ENCODE measurements around the gene FAM131C. TPM values are rescaled to one million over a fixed set of nuclear protein-coding genes. Genes with fewer than 3 reads are reported as not detected.

The FAM131C gene
- total RNA-seq, 1 experiment from 2014 or later: 0.41 TPM

DNA sequence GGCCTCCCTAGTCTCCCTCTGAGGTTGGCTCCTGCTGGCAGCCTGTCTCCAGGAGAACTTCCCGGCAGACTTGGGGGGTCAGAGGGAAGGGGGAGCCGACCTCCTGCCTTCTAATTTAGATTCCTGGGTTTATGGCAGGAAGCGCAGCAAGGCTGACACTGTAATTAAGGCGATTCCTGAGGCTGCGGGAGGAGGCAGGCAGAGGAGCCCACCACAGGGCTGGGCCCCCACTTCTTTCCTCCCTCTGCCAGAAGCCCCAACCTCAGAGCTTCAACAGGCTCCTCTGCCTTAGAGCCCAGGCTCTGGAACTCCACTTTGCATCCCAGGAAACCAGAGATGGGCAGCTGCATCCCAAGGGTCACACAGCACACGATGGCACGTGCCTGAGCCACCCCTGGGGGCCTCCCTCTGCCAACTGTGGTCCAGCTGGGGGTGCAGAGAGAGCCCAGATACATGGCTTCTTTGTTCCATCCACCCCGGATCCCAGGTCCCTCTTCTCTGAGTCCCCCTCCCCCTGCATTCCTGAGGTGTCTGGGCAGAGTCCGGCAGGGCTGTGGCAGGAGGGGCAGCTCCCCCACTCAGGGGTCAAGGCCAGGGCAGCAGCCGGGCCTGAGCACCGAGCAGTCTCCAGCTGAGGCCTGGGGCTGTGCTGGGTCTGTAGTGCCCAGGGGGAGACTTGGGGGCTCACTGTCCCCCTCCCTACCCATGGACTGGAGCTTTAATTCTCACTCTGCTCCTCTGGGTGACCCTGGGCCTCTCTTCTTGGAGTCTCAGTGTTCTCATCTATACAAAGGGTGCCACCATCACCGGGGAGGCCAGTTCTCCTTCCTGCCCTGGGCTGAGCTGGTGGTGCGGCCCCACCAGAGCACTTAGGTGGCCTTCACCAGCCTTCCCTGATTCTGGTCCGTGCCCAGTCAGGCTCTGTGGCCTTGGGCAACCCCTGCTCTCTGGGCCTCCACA is 39.4 kb upstream of the FAM131C start:
- intact Hi-C loops (cut with micrococcal nuclease; ENCODE audit: unreplicated experiment): loop anchor here (2.0 kb wide), 1 partner anchor 30 kb away; no protein-coding TSS in a partner anchor
- H3K36me3 ChIP-seq (ENCODE audit: control insufficient read depth, insufficient read depth, low read length): no peaks in the 10 kb centered on the region
- DNase-seq: peak; percentile 30 to 52
- TF ChIP-seq, protein P1, sequence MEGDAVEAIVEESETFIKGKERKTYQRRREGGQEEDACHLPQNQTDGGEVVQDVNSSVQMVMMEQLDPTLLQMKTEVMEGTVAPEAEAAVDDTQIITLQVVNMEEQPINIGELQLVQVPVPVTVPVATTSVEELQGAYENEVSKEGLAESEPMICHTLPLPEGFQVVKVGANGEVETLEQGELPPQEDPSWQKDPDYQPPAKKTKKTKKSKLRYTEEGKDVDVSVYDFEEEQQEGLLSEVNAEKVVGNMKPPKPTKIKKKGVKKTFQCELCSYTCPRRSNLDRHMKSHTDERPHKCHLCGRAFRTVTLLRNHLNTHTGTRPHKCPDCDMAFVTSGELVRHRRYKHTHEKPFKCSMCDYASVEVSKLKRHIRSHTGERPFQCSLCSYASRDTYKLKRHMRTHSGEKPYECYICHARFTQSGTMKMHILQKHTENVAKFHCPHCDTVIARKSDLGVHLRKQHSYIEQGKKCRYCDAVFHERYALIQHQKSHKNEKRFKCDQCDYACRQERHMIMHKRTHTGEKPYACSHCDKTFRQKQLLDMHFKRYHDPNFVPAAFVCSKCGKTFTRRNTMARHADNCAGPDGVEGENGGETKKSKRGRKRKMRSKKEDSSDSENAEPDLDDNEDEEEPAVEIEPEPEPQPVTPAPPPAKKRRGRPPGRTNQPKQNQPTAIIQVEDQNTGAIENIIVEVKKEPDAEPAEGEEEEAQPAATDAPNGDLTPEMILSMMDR (IDR thresholded peaks at IDR 0.05; ENCODE audit: insufficient read depth in 1 of 2, low read depth in 1 of 2, low read length in 1 of 2, severe bottlenecking in 1 of 2, unreplicated experiment in 1 of 2): no peak
- ChIA-PET CTCF (interaction anchor here (1.1 kb wide), 2 partner anchors 30 to 40 kb away, joined by 3 to 4 read pairs; partner anchors contain the start of gene FAM131C), POLR2A (no interaction called here)
- Mint-ChIP-seq H3K27ac (ENCODE audit: unreplicated experiment) (no peak overlapping the region), H3K36me3 (ENCODE audit: insufficient read depth, unreplicated experiment) (no peaks in the 10 kb centered on the region), H3K9me3 (ENCODE audit: unreplicated experiment) (peaks cover 5% of the 10 kb centered on the region), H3K4me3 (ENCODE audit: unreplicated experiment) (no peak overlapping the region), H3K4me1 (ENCODE audit: low read depth, unreplicated experiment) (no peaks in the 10 kb centered on the region), H3K27me3 (ENCODE audit: insufficient read depth, unreplicated experiment) (no peaks in the 10 kb centered on the region)
- H3K4me1 ChIP-seq: peaks cover 8% of the 10 kb centered on the region; the same call in 1 of the 2 replicates
- peaks cover 8% of the 10 kb centered on the region; the same call in 1 of the 2 replicates for H3K9me3 ChIP-seq
- H3K4me3 ChIP-seq (ENCODE audit: low read depth, low read length): no peak overlapping the region
- no TSS peak for BruUV-seq (replicated peaks)
- H3K27me3 ChIP-seq (replicated peaks; ENCODE audit: control insufficient read depth, insufficient read depth, low read length): no peaks in the 10 kb centered on the region

DNA sequence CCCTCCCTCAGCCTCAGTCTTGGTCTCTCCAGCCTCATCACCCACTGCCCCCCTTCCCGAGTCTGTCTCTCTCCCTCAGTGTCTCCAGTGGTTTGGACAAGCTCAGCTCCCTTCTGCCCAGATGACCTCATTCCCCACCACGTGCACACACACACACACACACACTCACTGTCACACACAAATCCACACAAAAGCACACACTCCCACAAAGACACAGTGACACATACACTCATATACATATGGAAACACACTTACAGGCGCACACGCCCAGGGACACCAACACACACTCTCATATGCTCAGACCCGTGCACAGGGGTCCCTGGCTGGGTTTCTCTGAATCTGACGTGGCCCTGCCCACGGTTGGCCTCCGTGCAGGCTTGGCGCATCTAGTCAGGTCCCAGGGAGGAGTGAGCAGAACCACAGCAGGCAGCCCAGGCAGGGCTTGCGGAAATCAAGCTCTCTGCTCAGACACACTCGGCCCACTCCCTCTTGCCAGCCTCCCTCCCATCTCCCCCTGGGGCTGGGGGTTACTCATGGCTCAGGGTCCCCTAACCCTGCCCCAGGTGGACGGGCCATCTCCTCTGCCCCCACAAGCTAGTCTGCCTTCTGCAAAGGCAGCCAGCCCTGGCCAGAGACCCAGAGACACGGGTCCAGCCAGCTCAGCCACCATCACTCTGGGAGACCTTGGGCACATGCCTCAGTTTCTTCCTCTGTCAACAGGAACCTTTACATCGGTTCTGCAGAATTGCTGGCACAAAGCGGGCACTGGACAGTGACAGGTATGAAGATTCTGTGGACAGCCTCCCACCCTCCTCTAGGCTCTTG is 38.5 kb upstream of the FAM131C start:
- TF ChIP-seq, protein P1 (IDR thresholded peaks at IDR 0.05; ENCODE audit: insufficient read depth in 1 of 2, low read depth in 1 of 2, low read length in 1 of 2, severe bottlenecking in 1 of 2, unreplicated experiment in 1 of 2): no peak
- Mint-ChIP-seq H3K27me3 (ENCODE audit: insufficient read depth, unreplicated experiment) (no peaks in the 10 kb centered on the region), H3K4me3 (ENCODE audit: unreplicated experiment) (no peak overlapping the region), H3K36me3 (ENCODE audit: insufficient read depth, unreplicated experiment) (no peaks in the 10 kb centered on the region), H3K4me1 (ENCODE audit: low read depth, unreplicated experiment) (no peaks in the 10 kb centered on the region), H3K27ac (ENCODE audit: unreplicated experiment) (no peak overlapping the region), H3K9me3 (ENCODE audit: unreplicated experiment) (peaks cover 9% of the 10 kb centered on the region)
- intact Hi-C loops (cut with micrococcal nuclease; ENCODE audit: unreplicated experiment): loop anchor here (2.0 kb wide), 1 partner anchor 29 kb away; no protein-coding TSS in a partner anchor
- Histone ChIP-seq H3K9me3 (peaks cover 8% of the 10 kb centered on the region; the same call in 1 of the 2 replicates), H3K4me3 (ENCODE audit: low read depth, low read length) (no peak overlapping the region), H3K27me3 (replicated peaks; ENCODE audit: control insufficient read depth, insufficient read depth, low read length) (no peaks in the 10 kb centered on the region), H3K36me3 (ENCODE audit: control insufficient read depth, insufficient read depth, low read length) (no peaks in the 10 kb centered on the region), H3K4me1 (peaks cover 8% of the 10 kb centered on the region; the same call in 1 of the 2 replicates)
- CTCF ChIA-PET: interaction anchor here (1.1 kb wide), 1 partner anchor 39 kb away, joined by 4 read pairs; the partner anchor contains the start of gene FAM131C
- peak in 1 of 2 experiments; percentile 27 for DNase-seq
- POLR2A ChIA-PET: interaction anchor here (0.7 kb wide), 1 partner anchor 42 kb away, joined by 3 read pairs; no protein-coding TSS in a partner anchor
- BruUV-seq (replicated peaks): no TSS peak

DNA sequence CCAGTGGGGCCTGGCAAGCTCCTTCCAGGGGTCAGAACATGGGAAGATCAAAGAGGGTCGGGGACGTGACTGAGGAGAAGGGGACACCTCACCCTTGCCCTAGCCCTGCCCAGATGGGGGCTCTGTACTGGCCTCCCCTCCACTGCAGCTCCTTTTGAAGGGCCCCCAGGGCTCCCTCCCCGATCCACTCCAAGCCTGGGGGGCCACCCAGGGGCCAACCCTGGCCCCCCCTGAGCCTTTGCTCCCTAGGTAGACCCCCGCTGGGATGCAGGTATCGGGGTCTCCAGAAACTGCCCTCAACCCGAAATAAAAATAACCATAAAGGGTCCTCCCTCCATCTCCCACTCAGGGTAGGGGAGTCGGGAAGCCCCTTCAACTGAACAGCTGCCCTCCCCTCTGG is 37.4 kb upstream of the FAM131C start:
- no peak overlapping the region for H3K4me3 Mint-ChIP-seq (ENCODE audit: unreplicated experiment)
- H3K27me3 ChIP-seq (replicated peaks; ENCODE audit: control insufficient read depth, insufficient read depth, low read length): no peaks in the 10 kb centered on the region
- no peak for DNase-seq
- H3K4me3 ChIP-seq (ENCODE audit: low read depth, low read length): no peak overlapping the region
- BruUV-seq (replicated peaks): no TSS peak
- no peak overlapping the region for H3K27ac Mint-ChIP-seq (ENCODE audit: unreplicated experiment)
- H3K36me3 ChIP-seq (ENCODE audit: control insufficient read depth, insufficient read depth, low read length): no peaks in the 10 kb centered on the region
- peaks cover 9% of the 10 kb centered on the region for H3K9me3 Mint-ChIP-seq (ENCODE audit: unreplicated experiment)
- no peaks in the 10 kb centered on the region for H3K27me3 Mint-ChIP-seq (ENCODE audit: insufficient read depth, unreplicated experiment)
- no peaks in the 10 kb centered on the region for H3K4me1 Mint-ChIP-seq (ENCODE audit: low read depth, unreplicated experiment)
- H3K9me3 ChIP-seq: peaks cover 8% of the 10 kb centered on the region; the same call in 1 of the 2 replicates
- POLR2A ChIA-PET: no interaction called here
- H3K4me1 ChIP-seq: peaks cover 8% of the 10 kb centered on the region; the same call in 1 of the 2 replicates
- TF ChIP-seq, protein P1 (IDR thresholded peaks at IDR 0.05; ENCODE audit: insufficient read depth in 1 of 2, low read depth in 1 of 2, low read length in 1 of 2, severe bottlenecking in 1 of 2, unreplicated experiment in 1 of 2): no peak
- CTCF ChIA-PET: interaction anchor here (0.6 to 0.7 kb wide), 2 partner anchors 46 to 227 kb away, joined by 4 to 5 read pairs; no protein-coding TSS in a partner anchor
- intact Hi-C loops (cut with micrococcal nuclease; ENCODE audit: unreplicated experiment): no loop called here
- no peaks in the 10 kb centered on the region for H3K36me3 Mint-ChIP-seq (ENCODE audit: insufficient read depth, unreplicated experiment)

Measured in Caco-2 (cell line).